Measurements from ENCODE around the gene LRP2BP. TPM values are rescaled to one million over a fixed set of nuclear protein-coding genes. Genes with fewer than 3 reads are reported as not detected.
"Not testable (repeated sequence)": the region's sequence is repeated elsewhere in the genome, so short reads cannot be mapped to it uniquely, and the experiment has no call there.

LRP2BP gene
- total RNA-seq, 2 experiments from 2014 or later = 0.71 to 0.78 TPM

- no peak overlapping the region for H3K27ac Mint-ChIP-seq
- no peaks in the 10 kb centered on the region for H3K36me3 Mint-ChIP-seq
- POLR2A ChIA-PET = no interaction called here
- no peaks in the 10 kb centered on the region for H3K4me1 Mint-ChIP-seq
- no peak overlapping the region for H3K4me3 Mint-ChIP-seq
- ATAC-seq (ENCODE audit: low read depth) (no peak), DNase-seq (no peak)
- H3K9me3 Mint-ChIP-seq = no peaks in the 10 kb centered on the region
- H3K27me3 Mint-ChIP-seq = no peaks in the 10 kb centered on the region
Measured at GRCh38 chr4:185363251-185363650, 32.5 kb downstream of the LRP2BP start.

GRCh38 chr4:185362570-185362969 lies 33.2 kb downstream of the LRP2BP start:
- H3K27ac Mint-ChIP-seq; POLR2A ChIA-PET; H3K4me1 Mint-ChIP-seq; H3K36me3 Mint-ChIP-seq; H3K4me3 Mint-ChIP-seq; ATAC-seq (ENCODE audit: low read depth); DNase-seq; H3K9me3 Mint-ChIP-seq; H3K27me3 Mint-ChIP-seq: not testable (repeated sequence)

GRCh38 chr4:185361872-185362271 lies 33.9 kb downstream of the LRP2BP start:
- Mint-ChIP-seq H3K4me3 (no peak overlapping the region), H3K27me3 (no peaks in the 10 kb centered on the region), H3K27ac (no peak overlapping the region), H3K36me3 (peaks cover 2% of the 10 kb centered on the region), H3K4me1 (no peaks in the 10 kb centered on the region), H3K9me3 (no peaks in the 10 kb centered on the region)
- POLR2A ChIA-PET = no interaction called here
- DNase-seq = no peak
- ATAC-seq (ENCODE audit: low read depth) = no peak

GRCh38 chr4:185359767-185360446 lies 35.8 kb downstream of the LRP2BP start:
- no peaks in the 10 kb centered on the region for H3K4me1 Mint-ChIP-seq
- no peak overlapping the region for H3K4me3 Mint-ChIP-seq
- peaks cover 2% of the 10 kb centered on the region for H3K36me3 Mint-ChIP-seq
- ATAC-seq (ENCODE audit: low read depth) (no peak), DNase-seq (no peak)
- H3K9me3 Mint-ChIP-seq = no peaks in the 10 kb centered on the region
- POLR2A ChIA-PET = no interaction called here
- H3K27ac Mint-ChIP-seq = no peak overlapping the region
- H3K27me3 Mint-ChIP-seq = no peaks in the 10 kb centered on the region

GRCh38 chr4:185358959-185359358 lies 36.8 kb downstream of the LRP2BP start:
- no peak for DNase-seq
- no peak overlapping the region for H3K27ac Mint-ChIP-seq
- H3K36me3 Mint-ChIP-seq = peaks cover 5% of the 10 kb centered on the region
- no peaks in the 10 kb centered on the region for H3K9me3 Mint-ChIP-seq
- H3K4me3 Mint-ChIP-seq = no peak overlapping the region
- no peaks in the 10 kb centered on the region for H3K4me1 Mint-ChIP-seq
- no peak for ATAC-seq (ENCODE audit: low read depth)
- H3K27me3 Mint-ChIP-seq = no peaks in the 10 kb centered on the region
- POLR2A ChIA-PET = no interaction called here

GRCh38 chr4:185358514-185358913 lies 37.2 kb downstream of the LRP2BP start:
- Mint-ChIP-seq H3K9me3 (no peaks in the 10 kb centered on the region), H3K27ac (no peak overlapping the region), H3K27me3 (no peaks in the 10 kb centered on the region), H3K36me3 (peaks cover 5% of the 10 kb centered on the region), H3K4me1 (no peaks in the 10 kb centered on the region), H3K4me3 (no peak overlapping the region)
- POLR2A ChIA-PET = no interaction called here
- DNase-seq = no peak
- ATAC-seq (ENCODE audit: low read depth) = no peak

GRCh38 chr4:185357733-185358440 lies 37.8 kb downstream of the LRP2BP start:
- no peak for ATAC-seq (ENCODE audit: low read depth)
- H3K36me3 Mint-ChIP-seq = peaks cover 5% of the 10 kb centered on the region
- no peak overlapping the region for H3K27ac Mint-ChIP-seq
- POLR2A ChIA-PET = no interaction called here
- DNase-seq = no peak
- no peaks in the 10 kb centered on the region for H3K9me3 Mint-ChIP-seq
- no peak overlapping the region for H3K4me3 Mint-ChIP-seq
- H3K4me1 Mint-ChIP-seq = no peaks in the 10 kb centered on the region
- H3K27me3 Mint-ChIP-seq = no peaks in the 10 kb centered on the region

GRCh38 chr4:185357211-185357610 lies 38.5 kb downstream of the LRP2BP start:
- Mint-ChIP-seq H3K27me3 (no peaks in the 10 kb centered on the region), H3K36me3 (peaks cover 5% of the 10 kb centered on the region), H3K27ac (no peak overlapping the region), H3K4me3 (no peak overlapping the region), H3K4me1 (no peaks in the 10 kb centered on the region), H3K9me3 (no peaks in the 10 kb centered on the region)
- ATAC-seq (ENCODE audit: low read depth) (no peak), DNase-seq (no peak)
- POLR2A ChIA-PET = no interaction called here

GRCh38 chr4:185352741-185353140 lies 43.0 kb downstream of the LRP2BP start:
- POLR2A ChIA-PET = no interaction called here

GRCh38 chr4:185352202-185352601 lies 43.5 kb downstream of the LRP2BP start:
- POLR2A ChIA-PET = no interaction called here
- Mint-ChIP-seq H3K36me3 (peaks cover 27% of the 10 kb centered on the region), H3K4me1 (peaks cover 13% of the 10 kb centered on the region), H3K9me3 (no peaks in the 10 kb centered on the region), H3K27ac (no peak overlapping the region), H3K4me3 (no peak overlapping the region), H3K27me3 (no peaks in the 10 kb centered on the region)
- no peak for ATAC-seq (ENCODE audit: low read depth)
- DNase-seq = no peak

More at GRCh38 chr4:185352741-185353140, 43.0 kb downstream of the LRP2BP start:
- peaks cover 26% of the 10 kb centered on the region for H3K36me3 Mint-ChIP-seq
- ATAC-seq (ENCODE audit: low read depth) = no peak
- H3K27me3 Mint-ChIP-seq = no peaks in the 10 kb centered on the region
- peaks cover 13% of the 10 kb centered on the region for H3K4me1 Mint-ChIP-seq
- no peak overlapping the region for H3K27ac Mint-ChIP-seq
- no peak for DNase-seq
- no peak overlapping the region for H3K4me3 Mint-ChIP-seq
- no peaks in the 10 kb centered on the region for H3K9me3 Mint-ChIP-seq

GRCh38 chr4:185351691-185352090 lies 44.0 kb downstream of the LRP2BP start:
- Mint-ChIP-seq H3K36me3 (peaks cover 31% of the 10 kb centered on the region), H3K4me3 (no peak overlapping the region), H3K27ac (no peak overlapping the region), H3K27me3 (no peaks in the 10 kb centered on the region), H3K4me1 (peaks cover 13% of the 10 kb centered on the region), H3K9me3 (no peaks in the 10 kb centered on the region)
- ATAC-seq (ENCODE audit: low read depth) (no peak), DNase-seq (no peak)
- POLR2A ChIA-PET = no interaction called here

- H3K9me3 Mint-ChIP-seq = no peaks in the 10 kb centered on the region
- peaks cover 25% of the 10 kb centered on the region for H3K4me1 Mint-ChIP-seq
- ATAC-seq (ENCODE audit: low read depth) (no peak), DNase-seq (no peak)
- H3K27ac Mint-ChIP-seq = peak overlapping the region; percentile 16
- POLR2A ChIA-PET = no interaction called here
- H3K27me3 Mint-ChIP-seq = no peaks in the 10 kb centered on the region
- no peak overlapping the region for H3K4me3 Mint-ChIP-seq
- H3K36me3 Mint-ChIP-seq = peaks cover 38% of the 10 kb centered on the region
Measured at GRCh38 chr4:185346975-185347601, 48.6 kb downstream of the LRP2BP start.

GRCh38 chr4:185344743-185345538 lies 50.8 kb downstream of the LRP2BP start:
- Mint-ChIP-seq H3K27me3 (no peaks in the 10 kb centered on the region), H3K9me3 (no peaks in the 10 kb centered on the region), H3K36me3 (peaks cover 38% of the 10 kb centered on the region), H3K27ac (peak overlapping the region; percentile 55), H3K4me3 (peak overlapping the region; percentile 38), H3K4me1 (peaks cover 14% of the 10 kb centered on the region)
- POLR2A ChIA-PET = interaction anchor here (1.0 kb wide), 1 partner anchor 52 kb away, joined by 3 read pairs; the partner anchor contains the start of gene ANKRD37
- DNase-seq = no peak
- peak; percentile 72 for ATAC-seq (ENCODE audit: low read depth)

Data from activated naive CD8-positive, alpha-beta T cell treated with anti-CD3 and anti-CD28 coated beads, Interleukin-2, amount 10 ng/mL, durations not matched to agents 7 days and 5 days (primary cell).